Ovary (tissue), 3 donors: ENCODE data around the gene GATA1.

Experiments used
- CTCF ChIP-seq, 3 donors: fragments of 450-650 bp in 2 of 3; fragments of 200-600 bp in 1 of 3; IDR thresholded peaks; one replicate each; pipeline versions ENCODE4 v1.5.1 to v1.8.0; 2016 to 2022; ENCODE audit warnings: antibody characterized with exemption in 3 of 3, mild to moderate bottlenecking in 1 of 3
- POLR2A ChIP-seq: fragments of 450-650 bp; IDR thresholded peaks from one replicate; pipeline ENCODE4 v1.6.1; 2017; ENCODE audit warnings: antibody characterized with exemption, mild to moderate bottlenecking, moderate library complexity
- donor health status: DM: no; HTN: no; CAD: no.

DNA sequence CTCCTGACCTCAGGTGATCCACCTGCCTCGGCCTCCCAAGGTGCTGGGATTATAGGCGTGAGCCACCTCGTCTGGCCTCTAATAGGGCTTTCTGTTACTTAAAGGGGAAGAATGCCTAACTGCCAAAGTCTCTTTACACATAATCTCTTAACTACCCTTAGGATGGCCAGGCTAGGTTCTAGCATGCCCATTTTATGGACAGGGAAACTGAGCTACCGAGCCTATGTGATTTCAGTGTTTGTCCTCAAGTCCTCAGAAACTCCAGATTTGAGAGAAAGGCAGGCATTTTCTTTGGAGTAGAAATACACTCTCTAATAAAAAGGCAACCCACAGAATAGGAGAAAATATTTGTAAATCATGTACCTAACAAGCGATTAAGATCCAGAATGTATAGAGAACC lies 37.2 kb upstream of the GATA1 start:
- TF ChIP-seq CTCF (IDR thresholded peaks at IDR 0.05) (no peak), POLR2A (no peak)
